MCF 10A (cell line): Measurements from ENCODE around the gene SCN4A. TPM values are rescaled to one million over a fixed set of nuclear protein-coding genes. Genes with fewer than 3 reads are reported as not detected.

Experiments
- BruUV-seq: library from RNA; stranded (reverse); fragments of 400-500 nt; replicated peaks from 2 replicates; lab custom pipeline; 2021; lab: Mats Ljungman, UMichigan
- CTCF ChIA-PET: fragments of 300-600 bp; sonication (Branson Sonifier 250); formaldehyde crosslinking; extraction: SDS; loops from one replicate; lab custom pipeline; 2021; ENCODE audit warnings: antibody characterized with exemption, inconsistent platforms; lab: Yijun Ruan, JAX
- POLR2A ChIA-PET: fragments of 300-600, 350-650 bp; sonication (Branson Sonifier 250); formaldehyde crosslinking; extraction: SDS; loops from one replicate; lab custom pipeline; 2020; ENCODE audit warnings: antibody characterized with exemption, inconsistent platforms; lab: Yijun Ruan, JAX
- DNase-seq: peaks from one replicate; pipeline ENCODE4 v3.0.0-alpha.2; 2018; ENCODE audit not compliant: unreplicated experiment
- H3K27ac Mint-ChIP-seq: one replicate; pipeline ENCODE4 v1.8.0; 2022; ENCODE audit warnings: mild to moderate bottlenecking, low read depth, mixed read lengths; ENCODE audit not compliant: unreplicated experiment
- H3K27me3 Mint-ChIP-seq: one replicate; pipeline ENCODE4 v1.8.0; 2022; ENCODE audit warnings: mixed read lengths; ENCODE audit not compliant: insufficient read depth, unreplicated experiment
- H3K36me3 Mint-ChIP-seq: one replicate; pipeline ENCODE4 v1.8.0; 2022; ENCODE audit warnings: mild to moderate bottlenecking, moderate library complexity, mixed read lengths; ENCODE audit not compliant: insufficient read depth, unreplicated experiment
- H3K4me1 Mint-ChIP-seq: one replicate; pipeline ENCODE4 v1.8.0; 2022; ENCODE audit warnings: mixed read lengths; ENCODE audit not compliant: insufficient read depth, unreplicated experiment
- H3K4me3 Mint-ChIP-seq: one replicate; pipeline ENCODE4 v1.8.0; 2022; ENCODE audit warnings: mild to moderate bottlenecking, moderate library complexity, mixed read lengths; ENCODE audit not compliant: unreplicated experiment
- H3K9me3 Mint-ChIP-seq: one replicate; pipeline ENCODE4 v1.8.0; 2022; ENCODE audit warnings: mixed read lengths; ENCODE audit not compliant: unreplicated experiment
- intact Hi-C: fragments of 100-400 bp; cut with micrococcal nuclease; formaldehyde crosslinking; loops from 2 replicates; pipeline ENCODE4 v1.14.1; 2022
- total RNA-seq: library from RNA; stranded (reverse); gene quantifications from 2 replicates; pipeline ENCODE4 v1.2.3, GENCODE V29; 2022
- TF ChIP-seq, protein P1 (sequence below): fragments of 200-600 bp; IDR thresholded peaks from one replicate; pipeline ENCODE4 v1.8.0; 2022; ENCODE audit warnings: antibody characterized with exemption, mild to moderate bottlenecking; ENCODE audit not compliant: unreplicated experiment

The SCN4A gene
- total RNA-seq, 1 experiment from 2014 or later: not detected

- Mint-ChIP-seq H3K9me3 (no peaks in the 10 kb centered on the region), H3K4me1 (no peaks in the 10 kb centered on the region), H3K27me3 (no peaks in the 10 kb centered on the region), H3K27ac (no peak overlapping the region), H3K36me3 (no peaks in the 10 kb centered on the region), H3K4me3 (no peak overlapping the region)
- TF ChIP-seq, protein P1, sequence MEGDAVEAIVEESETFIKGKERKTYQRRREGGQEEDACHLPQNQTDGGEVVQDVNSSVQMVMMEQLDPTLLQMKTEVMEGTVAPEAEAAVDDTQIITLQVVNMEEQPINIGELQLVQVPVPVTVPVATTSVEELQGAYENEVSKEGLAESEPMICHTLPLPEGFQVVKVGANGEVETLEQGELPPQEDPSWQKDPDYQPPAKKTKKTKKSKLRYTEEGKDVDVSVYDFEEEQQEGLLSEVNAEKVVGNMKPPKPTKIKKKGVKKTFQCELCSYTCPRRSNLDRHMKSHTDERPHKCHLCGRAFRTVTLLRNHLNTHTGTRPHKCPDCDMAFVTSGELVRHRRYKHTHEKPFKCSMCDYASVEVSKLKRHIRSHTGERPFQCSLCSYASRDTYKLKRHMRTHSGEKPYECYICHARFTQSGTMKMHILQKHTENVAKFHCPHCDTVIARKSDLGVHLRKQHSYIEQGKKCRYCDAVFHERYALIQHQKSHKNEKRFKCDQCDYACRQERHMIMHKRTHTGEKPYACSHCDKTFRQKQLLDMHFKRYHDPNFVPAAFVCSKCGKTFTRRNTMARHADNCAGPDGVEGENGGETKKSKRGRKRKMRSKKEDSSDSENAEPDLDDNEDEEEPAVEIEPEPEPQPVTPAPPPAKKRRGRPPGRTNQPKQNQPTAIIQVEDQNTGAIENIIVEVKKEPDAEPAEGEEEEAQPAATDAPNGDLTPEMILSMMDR: no peak
- no TSS peak for BruUV-seq
- CTCF ChIA-PET: interaction anchor here (1.1 to 1.5 kb wide), 2 partner anchors 17 to 22 kb away, joined by 4 to 5 read pairs; no protein-coding TSS in a partner anchor
- POLR2A ChIA-PET: no interaction called here
- intact Hi-C loops: no loop called here
- no peak for DNase-seq
Measured at GRCh38 chr17:63967953-63968352, 4.8 kb downstream of the SCN4A start.

- TF ChIP-seq, protein P1: no peak
- Mint-ChIP-seq H3K36me3 (no peaks in the 10 kb centered on the region), H3K9me3 (no peaks in the 10 kb centered on the region), H3K27me3 (no peaks in the 10 kb centered on the region), H3K4me1 (no peaks in the 10 kb centered on the region), H3K4me3 (no peak overlapping the region), H3K27ac (no peak overlapping the region)
- ChIA-PET POLR2A (no interaction called here), CTCF (interaction anchor here (0.6 kb wide), 1 partner anchor 132 kb away, joined by 3 read pairs; no protein-coding TSS in a partner anchor)
- BruUV-seq: no TSS peak
- no peak for DNase-seq
- intact Hi-C loops: no loop called here
Measured at GRCh38 chr17:63966646-63967264, 6.0 kb downstream of the SCN4A start.

DNA sequence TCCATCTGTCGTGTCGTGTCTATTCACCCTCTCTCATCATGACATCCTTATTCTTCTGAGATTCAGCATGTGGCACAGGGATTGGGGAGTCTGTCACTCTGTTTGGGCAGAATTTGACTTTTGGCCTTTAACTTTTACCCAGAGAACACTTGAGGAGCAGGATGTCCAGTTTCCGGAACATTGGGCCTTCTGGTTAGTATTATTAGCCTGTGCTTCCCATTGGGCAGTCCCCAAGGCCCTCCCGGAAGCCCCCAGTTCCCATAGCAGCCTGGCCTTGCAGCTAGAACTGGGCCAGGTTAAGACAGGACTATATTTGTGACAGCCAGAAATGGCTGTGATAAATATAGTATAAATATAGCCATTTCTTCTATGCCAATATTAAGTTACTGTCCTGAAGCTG lies 9.6 kb downstream of the SCN4A start:
- intact Hi-C loops: no loop called here
- TF ChIP-seq, protein P1: no peak
- no peak for DNase-seq
- H3K27me3 Mint-ChIP-seq: no peaks in the 10 kb centered on the region
- no peaks in the 10 kb centered on the region for H3K4me1 Mint-ChIP-seq
- H3K36me3 Mint-ChIP-seq: no peaks in the 10 kb centered on the region
- H3K9me3 Mint-ChIP-seq: no peaks in the 10 kb centered on the region
- H3K4me3 Mint-ChIP-seq: no peak overlapping the region
- POLR2A ChIA-PET: no interaction called here
- BruUV-seq: no TSS peak
- CTCF ChIA-PET: interaction anchor here (0.6 to 1.6 kb wide), 2 partner anchors 44 to 1631 kb away, joined by 3 to 4 read pairs; no protein-coding TSS in a partner anchor
- H3K27ac Mint-ChIP-seq: no peak overlapping the region

DNA sequence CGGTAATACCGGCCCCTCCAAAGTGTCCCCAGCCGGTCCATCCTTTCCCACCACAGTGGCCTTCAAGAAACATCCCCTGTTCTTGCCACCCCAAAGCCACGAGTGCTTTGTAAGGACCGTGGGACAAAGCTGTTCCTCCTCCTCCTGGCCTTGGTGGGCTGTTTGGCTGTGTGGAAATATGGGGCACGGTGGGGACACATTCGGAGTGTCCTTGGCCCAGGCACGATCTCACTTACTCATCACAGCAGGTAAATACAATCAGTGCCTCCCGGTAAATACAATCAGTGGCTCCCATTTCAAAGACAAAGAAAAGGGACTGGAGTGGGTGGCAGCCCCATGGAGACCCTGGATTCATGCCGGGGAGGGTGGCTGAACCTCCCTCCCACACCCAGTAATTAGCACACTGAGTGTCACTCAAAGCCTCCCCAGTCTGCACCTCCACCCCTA lies 10.4 kb downstream of the SCN4A start:
- intact Hi-C loops: no loop called here
- H3K4me3 Mint-ChIP-seq: no peak overlapping the region
- no TSS peak for BruUV-seq
- no peaks in the 10 kb centered on the region for H3K27me3 Mint-ChIP-seq
- H3K36me3 Mint-ChIP-seq: no peaks in the 10 kb centered on the region
- no peak overlapping the region for H3K27ac Mint-ChIP-seq
- H3K4me1 Mint-ChIP-seq: no peaks in the 10 kb centered on the region
- no peaks in the 10 kb centered on the region for H3K9me3 Mint-ChIP-seq
- POLR2A ChIA-PET: no interaction called here
- CTCF ChIA-PET: interaction anchor here (0.9 to 1.6 kb wide), 2 partner anchors 43 to 63 kb away, joined by 4 read pairs; no protein-coding TSS in a partner anchor
- no peak for DNase-seq
- TF ChIP-seq, protein P1: no peak
